Calu3 (cell line): ENCODE data around the gene CYP46A1. TPM values are rescaled to one million over a fixed set of nuclear protein-coding genes. Genes with fewer than 3 reads are reported as not detected.

Source experiments
- BruUV-seq: library from RNA; stranded (reverse); fragments of 400-500 nt; replicated peaks from 2 replicates; lab custom pipeline; 2021; lab: Mats Ljungman, UMichigan
- CTCF ChIA-PET: fragments of 300-600 bp; sonication (Branson Sonifier 250); formaldehyde crosslinking; loops from one replicate; lab custom pipeline; 2022; ENCODE audit warnings: antibody characterized with exemption; lab: Charles Lee
- DNase-seq: peaks from one replicate; pipeline ENCODE4 v3.0.0; 2022
- H3K27ac Mint-ChIP-seq: one replicate; pipeline ENCODE4 v1.8.0; 2022; ENCODE audit warnings: mixed read lengths; ENCODE audit not compliant: unreplicated experiment
- H3K27me3 Mint-ChIP-seq: one replicate; pipeline ENCODE4 v1.8.0; 2022; ENCODE audit warnings: mixed read lengths; ENCODE audit not compliant: unreplicated experiment
- H3K36me3 Mint-ChIP-seq: one replicate; pipeline ENCODE4 v1.8.0; 2022; ENCODE audit warnings: mild to moderate bottlenecking, moderate library complexity, mixed read lengths; ENCODE audit not compliant: insufficient read depth, unreplicated experiment
- H3K4me1 Mint-ChIP-seq: one replicate; pipeline ENCODE4 v1.8.0; 2022; ENCODE audit warnings: mild to moderate bottlenecking, low read depth, mixed read lengths; ENCODE audit not compliant: unreplicated experiment
- H3K4me3 Mint-ChIP-seq: one replicate; pipeline ENCODE4 v1.8.0; 2022; ENCODE audit warnings: mild to moderate bottlenecking, low read depth, moderate library complexity, mixed read lengths; ENCODE audit not compliant: unreplicated experiment
- H3K9me3 Mint-ChIP-seq: one replicate; pipeline ENCODE4 v1.8.0; 2022; ENCODE audit warnings: low read depth, mixed read lengths; ENCODE audit not compliant: unreplicated experiment
- intact Hi-C: fragments of 100-400 bp; cut with micrococcal nuclease; formaldehyde crosslinking; loops from one replicate; pipeline ENCODE4 v1.10.0; 2022; ENCODE audit not compliant: unreplicated experiment
- total RNA-seq: library from RNA; stranded (reverse); gene quantifications from 2 replicates; pipeline ENCODE4 v1.2.3, GENCODE V29; 2022
- TF ChIP-seq, protein P1 (sequence below): fragments of 200-600 bp; IDR thresholded peaks from one replicate; pipeline ENCODE4 v1.8.0; 2022; ENCODE audit warnings: antibody characterized with exemption; ENCODE audit not compliant: unreplicated experiment

CYP46A1 gene
- total RNA-seq, 1 experiment from 2014 or later: not detected

DNA sequence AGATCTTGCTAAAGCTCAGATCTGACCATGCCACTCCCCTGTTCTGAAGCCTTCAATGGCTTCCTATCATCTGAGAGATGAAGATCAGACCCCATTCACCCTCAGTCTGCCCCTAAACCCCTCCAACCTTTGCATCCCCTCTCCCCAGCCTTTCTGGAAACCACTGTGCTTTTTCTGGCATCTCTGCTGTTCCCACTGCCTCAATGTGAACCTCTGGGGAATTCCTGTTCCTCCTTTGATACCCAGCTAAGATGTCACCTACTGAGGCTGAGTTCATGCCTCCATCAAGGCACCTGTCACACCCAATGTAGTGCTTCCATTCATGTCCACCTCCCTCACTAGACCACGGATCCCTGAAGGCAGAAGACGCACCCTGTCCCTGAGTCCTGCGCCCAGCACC, 19.3 kb downstream of the CYP46A1 start:
- BruUV-seq: no TSS peak
- Mint-ChIP-seq H3K36me3 (no peaks in the 10 kb centered on the region), H3K27ac (no peak overlapping the region), H3K4me1 (no peaks in the 10 kb centered on the region), H3K4me3 (no peak overlapping the region), H3K9me3 (peaks cover 6% of the 10 kb centered on the region), H3K27me3 (peaks cover 30% of the 10 kb centered on the region)
- CTCF ChIA-PET: no interaction called here
- no peak for DNase-seq
- TF ChIP-seq, protein P1, sequence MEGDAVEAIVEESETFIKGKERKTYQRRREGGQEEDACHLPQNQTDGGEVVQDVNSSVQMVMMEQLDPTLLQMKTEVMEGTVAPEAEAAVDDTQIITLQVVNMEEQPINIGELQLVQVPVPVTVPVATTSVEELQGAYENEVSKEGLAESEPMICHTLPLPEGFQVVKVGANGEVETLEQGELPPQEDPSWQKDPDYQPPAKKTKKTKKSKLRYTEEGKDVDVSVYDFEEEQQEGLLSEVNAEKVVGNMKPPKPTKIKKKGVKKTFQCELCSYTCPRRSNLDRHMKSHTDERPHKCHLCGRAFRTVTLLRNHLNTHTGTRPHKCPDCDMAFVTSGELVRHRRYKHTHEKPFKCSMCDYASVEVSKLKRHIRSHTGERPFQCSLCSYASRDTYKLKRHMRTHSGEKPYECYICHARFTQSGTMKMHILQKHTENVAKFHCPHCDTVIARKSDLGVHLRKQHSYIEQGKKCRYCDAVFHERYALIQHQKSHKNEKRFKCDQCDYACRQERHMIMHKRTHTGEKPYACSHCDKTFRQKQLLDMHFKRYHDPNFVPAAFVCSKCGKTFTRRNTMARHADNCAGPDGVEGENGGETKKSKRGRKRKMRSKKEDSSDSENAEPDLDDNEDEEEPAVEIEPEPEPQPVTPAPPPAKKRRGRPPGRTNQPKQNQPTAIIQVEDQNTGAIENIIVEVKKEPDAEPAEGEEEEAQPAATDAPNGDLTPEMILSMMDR: no peak
- intact Hi-C loops: no loop called here

- Mint-ChIP-seq H3K27ac (no peak overlapping the region), H3K4me1 (no peaks in the 10 kb centered on the region), H3K36me3 (no peaks in the 10 kb centered on the region), H3K9me3 (peaks cover 6% of the 10 kb centered on the region), H3K27me3 (peaks cover 24% of the 10 kb centered on the region), H3K4me3 (no peak overlapping the region)
- no TSS peak for BruUV-seq
- TF ChIP-seq, protein P1: no peak
- CTCF ChIA-PET: no interaction called here
- no peak for DNase-seq
- intact Hi-C loops: no loop called here
Measured at GRCh38 chr14:99704037-99704436, 19.9 kb downstream of the CYP46A1 start.

- TF ChIP-seq, protein P1: no peak
- H3K4me1 Mint-ChIP-seq: no peaks in the 10 kb centered on the region
- no peaks in the 10 kb centered on the region for H3K36me3 Mint-ChIP-seq
- H3K27me3 Mint-ChIP-seq: peaks cover 19% of the 10 kb centered on the region
- no peak for DNase-seq
- BruUV-seq: no TSS peak
- H3K4me3 Mint-ChIP-seq: no peak overlapping the region
- H3K9me3 Mint-ChIP-seq: peaks cover 6% of the 10 kb centered on the region
- intact Hi-C loops: no loop called here
- CTCF ChIA-PET: no interaction called here
- H3K27ac Mint-ChIP-seq: no peak overlapping the region
Measured at GRCh38 chr14:99706107-99706900, 22.2 kb downstream of the CYP46A1 start.

GRCh38 chr14:99707420-99707819, 23.3 kb downstream of the CYP46A1 start:
- no peaks in the 10 kb centered on the region for H3K36me3 Mint-ChIP-seq
- CTCF ChIA-PET: no interaction called here
- no peaks in the 10 kb centered on the region for H3K4me1 Mint-ChIP-seq
- no peak for DNase-seq
- TF ChIP-seq, protein P1: no peak
- intact Hi-C loops: no loop called here
- H3K27ac Mint-ChIP-seq: no peak overlapping the region
- no TSS peak for BruUV-seq
- no peak overlapping the region for H3K4me3 Mint-ChIP-seq
- H3K9me3 Mint-ChIP-seq: peaks cover 6% of the 10 kb centered on the region
- peaks cover 19% of the 10 kb centered on the region for H3K27me3 Mint-ChIP-seq
